BJ (cell line): ENCODE data around the gene TANGO2. TPM values are rescaled to one million over a fixed set of nuclear protein-coding genes. Genes with fewer than 3 reads are reported as not detected.

Experiments used
- CTCF ChIA-PET: fragments of 350-600 bp; formaldehyde crosslinking; extraction: SDS; loops from one replicate; lab custom pipeline; 2021; ENCODE audit warnings: antibody characterized with exemption, inconsistent platforms; lab: Yijun Ruan, JAX
- POLR2A ChIA-PET: fragments of 300-600 bp; sonication (Branson Sonifier 250); formaldehyde crosslinking; extraction: SDS; loops from one replicate; lab custom pipeline; 2021; ENCODE audit warnings: antibody characterized with exemption; lab: Charles Lee
- DNase-seq: peaks from one replicate; pipeline ENCODE4 v3.0.0-alpha.2; 2011; ENCODE audit warnings: low read depth
- H3K27me3 ChIP-seq: 2 replicates; pipeline ENCODE4 v1.6.0; 2011; ENCODE audit warnings: low read length; ENCODE audit not compliant: control insufficient read depth, insufficient read depth
- H3K36me3 ChIP-seq: 2 replicates; pipeline ENCODE4 v1.5.1; 2011; ENCODE audit warnings: low read length; ENCODE audit not compliant: control insufficient read depth, insufficient read depth
- H3K4me3 ChIP-seq: 2 replicates; pipeline ENCODE4 v1.5.1; 2011; ENCODE audit warnings: low read depth, mild to moderate bottlenecking, control low read depth, low read length
- CTCF ChIP-seq: IDR thresholded peaks from 2 replicates; pipeline ENCODE4 v1.5.1; 2011; ENCODE audit warnings: low read depth, mild to moderate bottlenecking, control low read depth, inconsistent platforms, low read length, moderate library complexity; ENCODE audit not compliant: insufficient read depth
- polyA plus RNA-seq: library from polyadenylated mRNA; depleted of rRNA; stranded (reverse); fragments of >200 nt; gene quantifications from 2 replicates; pipeline ENCODE4 v1.2.3, GENCODE V29; 2011

The TANGO2 gene
- polyA plus RNA-seq, 1 experiment = 51.7 TPM

- no peak overlapping the region for H3K4me3 ChIP-seq
- H3K27me3 ChIP-seq = no peaks in the 10 kb centered on the region
- DNase-seq = no peak
- ChIA-PET POLR2A (no interaction called here), CTCF (no interaction called here)
- no peaks in the 10 kb centered on the region; the same call in 1 of the 2 replicates for H3K36me3 ChIP-seq
- TF ChIP-seq CTCF = no peak
These were observed 28.0 kb upstream of the TANGO2 start for GRCh38 chr22:19992921-19993355.

- H3K27me3 ChIP-seq = no peaks in the 10 kb centered on the region
- TF ChIP-seq CTCF = no peak
- ChIA-PET POLR2A (no interaction called here), CTCF (no interaction called here)
- no peak overlapping the region for H3K4me3 ChIP-seq
- H3K36me3 ChIP-seq = no peaks in the 10 kb centered on the region; the same call in 1 of the 2 replicates
- DNase-seq = no peak
These were observed 27.0 kb upstream of the TANGO2 start for GRCh38 chr22:19993926-19994325.

- ChIA-PET POLR2A (no interaction called here), CTCF (interaction anchor here (2.9 kb wide), 1 partner anchor 19 kb away, joined by 11 read pairs; no protein-coding TSS in a partner anchor)
- DNase-seq = no peak
- Histone ChIP-seq H3K27me3 (no peaks in the 10 kb centered on the region), H3K4me3 (no peak overlapping the region), H3K36me3 (no peaks in the 10 kb centered on the region; the same call in 1 of the 2 replicates)
- TF ChIP-seq CTCF = no peak
These were observed 25.9 kb upstream of the TANGO2 start for GRCh38 chr22:19994851-19995610.

- Histone ChIP-seq H3K36me3 (no peaks in the 10 kb centered on the region), H3K4me3 (no peak overlapping the region), H3K27me3 (no peaks in the 10 kb centered on the region)
- ChIA-PET CTCF (interaction anchor here (2.9 kb wide), 1 partner anchor 18 kb away, joined by 11 read pairs; no protein-coding TSS in a partner anchor), POLR2A (no interaction called here)
- no peak for DNase-seq
- TF ChIP-seq CTCF = no peak
These were observed 25.1 kb upstream of the TANGO2 start for GRCh38 chr22:19995611-19996339.
